SU-DHL-6 (cell line): ENCODE measurements around the gene TECPR2.

Source experiments
- H2AFZ ChIP-seq: fragments of 200-600 bp; sonication (generic); 2 replicates; pipeline ENCODE4 v1.6.1; 2014; ENCODE audit warnings: low read depth, mild to moderate bottlenecking, moderate library complexity, mixed read lengths, antibody characterized with exemption, low read length; ENCODE audit not compliant: severe bottlenecking
- H3F3A ChIP-seq: fragments of 200-600 bp; shearing (Covaris generic); 2 replicates; pipeline ENCODE4 v1.6.0; 2016; ENCODE audit warnings: antibody characterized with exemption, mild to moderate bottlenecking; ENCODE audit not compliant: insufficient read depth
- H3K27ac ChIP-seq: fragments of 200-600 bp; sonication (generic); 2 replicates; pipeline ENCODE4 v1.5.1; 2016; ENCODE audit warnings: low read depth, mild to moderate bottlenecking, low read length, moderate library complexity, mixed read lengths
- H3K27me3 ChIP-seq: fragments of 200-600 bp; sonication (generic), shearing (Covaris generic); 2 replicates; pipeline ENCODE4 v1.6.0; 2014; ENCODE audit warnings: mild to moderate bottlenecking, low read length
- H3K36me3 ChIP-seq: fragments of 200-600 bp; sonication (generic); 2 replicates; pipeline ENCODE4 v1.6.1; 2014; ENCODE audit warnings: mild to moderate bottlenecking, low read length, mixed read lengths
- H3K4me2 ChIP-seq: fragments of 300-600, 200-600 bp; shearing (Covaris generic), sonication (generic); 2 replicates; pipeline ENCODE4 v1.6.0; 2014; ENCODE audit warnings: low read length, low read depth, mild to moderate bottlenecking; ENCODE audit not compliant: poor library complexity, severe bottlenecking
- H3K4me3 ChIP-seq: fragments of 200-600 bp; sonication (generic); 2 replicates; pipeline ENCODE4 v1.5.1; 2014; ENCODE audit warnings: antibody characterized with exemption, low read length, mild to moderate bottlenecking, mixed read lengths; ENCODE audit not compliant: insufficient read depth, poor library complexity, severe bottlenecking
- H3K79me2 ChIP-seq: fragments of 200-600 bp; sonication (generic); 2 replicates; pipeline ENCODE4 v1.6.1; 2014; ENCODE audit warnings: mild to moderate bottlenecking, low read length, moderate library complexity; ENCODE audit not compliant: insufficient read depth
- H3K9ac ChIP-seq: fragments of 200-600 bp; sonication (generic); 2 replicates; pipeline ENCODE4 v1.7.0; 2014; ENCODE audit warnings: mild to moderate bottlenecking, low read length
- H3K9me2 ChIP-seq: fragments of 200-600 bp; sonication (generic); replicated peaks from 2 replicates; pipeline ENCODE4 v1.6.1; 2014; ENCODE audit warnings: low read length; ENCODE audit not compliant: insufficient read depth
- H3K9me3 ChIP-seq: fragments of 200-600 bp; sonication (generic); 2 replicates; pipeline ENCODE4 v1.6.1; 2014; ENCODE audit warnings: low read length, mixed read lengths; ENCODE audit not compliant: insufficient read depth
- H4K20me1 ChIP-seq: fragments of 200-600 bp; sonication (generic); 2 replicates; pipeline ENCODE4 v1.6.1; 2014; ENCODE audit warnings: low read depth, mild to moderate bottlenecking, antibody characterized with exemption, low read length, moderate library complexity, mixed read lengths
- EZH2phosphoT487 ChIP-seq: fragments of 200-600 bp; sonication (generic), shearing (Covaris generic); conservative IDR thresholded peaks from 2 replicates; pipeline ENCODE4 v1.6.1; 2018; ENCODE audit warnings: mild to moderate bottlenecking, antibody characterized with exemption, low read length, moderate library complexity, mixed read lengths
- TF ChIP-seq, protein P1 (sequence below): fragments of 200-600 bp; sonication (generic); IDR thresholded peaks from one replicate; pipeline ENCODE4 v1.5.1; 2017; ENCODE audit warnings: antibody characterized with exemption, mild to moderate bottlenecking, low read length, moderate library complexity; ENCODE audit not compliant: insufficient read depth, poor library complexity, severe bottlenecking

Gene TECPR2

DNA sequence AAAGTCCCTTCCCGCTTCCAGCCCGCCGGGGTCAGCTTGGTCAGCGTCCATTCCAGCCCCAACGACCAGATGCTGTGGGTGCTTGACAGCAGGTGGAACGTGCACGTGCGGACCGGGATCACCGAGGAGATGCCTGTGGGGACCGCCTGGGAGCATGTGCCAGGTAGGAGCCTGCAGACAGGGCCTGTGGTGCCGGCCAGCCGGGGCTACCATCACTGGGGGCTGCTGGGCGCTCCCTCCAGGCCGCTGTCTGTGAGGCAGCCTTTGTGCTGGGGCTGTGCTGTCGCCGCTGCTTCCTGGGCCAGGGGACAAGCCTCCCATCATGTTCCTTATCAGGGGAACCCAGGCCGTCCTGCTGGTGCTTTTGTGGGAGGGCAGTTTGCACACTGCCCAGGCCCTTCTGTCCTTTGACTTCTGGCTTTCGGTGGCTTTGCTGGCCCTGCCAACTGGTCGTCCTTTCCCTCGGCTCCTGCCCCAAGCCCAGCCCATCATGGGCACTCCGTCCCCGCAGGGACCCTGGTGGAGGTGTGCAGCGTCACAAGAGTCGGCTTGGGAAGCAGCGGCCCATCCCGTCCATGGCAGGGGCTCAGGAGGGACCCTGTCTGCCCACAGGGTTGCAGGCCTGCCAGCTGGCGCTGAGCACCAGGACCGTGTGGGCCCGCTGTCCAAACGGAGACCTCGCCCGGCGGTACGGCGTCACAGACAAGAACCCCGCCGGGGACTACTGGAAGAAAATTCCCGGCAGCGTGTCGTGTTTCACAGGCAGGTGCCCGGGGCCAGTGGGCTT is 134.4 kb downstream of the TECPR2 start:
- TF ChIP-seq, protein P1, sequence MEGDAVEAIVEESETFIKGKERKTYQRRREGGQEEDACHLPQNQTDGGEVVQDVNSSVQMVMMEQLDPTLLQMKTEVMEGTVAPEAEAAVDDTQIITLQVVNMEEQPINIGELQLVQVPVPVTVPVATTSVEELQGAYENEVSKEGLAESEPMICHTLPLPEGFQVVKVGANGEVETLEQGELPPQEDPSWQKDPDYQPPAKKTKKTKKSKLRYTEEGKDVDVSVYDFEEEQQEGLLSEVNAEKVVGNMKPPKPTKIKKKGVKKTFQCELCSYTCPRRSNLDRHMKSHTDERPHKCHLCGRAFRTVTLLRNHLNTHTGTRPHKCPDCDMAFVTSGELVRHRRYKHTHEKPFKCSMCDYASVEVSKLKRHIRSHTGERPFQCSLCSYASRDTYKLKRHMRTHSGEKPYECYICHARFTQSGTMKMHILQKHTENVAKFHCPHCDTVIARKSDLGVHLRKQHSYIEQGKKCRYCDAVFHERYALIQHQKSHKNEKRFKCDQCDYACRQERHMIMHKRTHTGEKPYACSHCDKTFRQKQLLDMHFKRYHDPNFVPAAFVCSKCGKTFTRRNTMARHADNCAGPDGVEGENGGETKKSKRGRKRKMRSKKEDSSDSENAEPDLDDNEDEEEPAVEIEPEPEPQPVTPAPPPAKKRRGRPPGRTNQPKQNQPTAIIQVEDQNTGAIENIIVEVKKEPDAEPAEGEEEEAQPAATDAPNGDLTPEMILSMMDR: no peak
- no peak for TF ChIP-seq EZH2phosphoT487
- Histone ChIP-seq H3K9ac (no peak overlapping the region), H2AFZ (no peak overlapping the region), H3K27ac (no peak overlapping the region), H3K9me3 (no peaks in the 10 kb centered on the region), H4K20me1 (no peaks in the 10 kb centered on the region), H3K4me3 (no peak overlapping the region), H3K27me3 (no peaks in the 10 kb centered on the region), H3K36me3 (no peaks in the 10 kb centered on the region), H3K9me2 (no peaks in the 10 kb centered on the region), H3K79me2 (no peaks in the 10 kb centered on the region), H3K4me2 (no peak overlapping the region), H3F3A (no peaks in the 10 kb centered on the region)

DNA sequence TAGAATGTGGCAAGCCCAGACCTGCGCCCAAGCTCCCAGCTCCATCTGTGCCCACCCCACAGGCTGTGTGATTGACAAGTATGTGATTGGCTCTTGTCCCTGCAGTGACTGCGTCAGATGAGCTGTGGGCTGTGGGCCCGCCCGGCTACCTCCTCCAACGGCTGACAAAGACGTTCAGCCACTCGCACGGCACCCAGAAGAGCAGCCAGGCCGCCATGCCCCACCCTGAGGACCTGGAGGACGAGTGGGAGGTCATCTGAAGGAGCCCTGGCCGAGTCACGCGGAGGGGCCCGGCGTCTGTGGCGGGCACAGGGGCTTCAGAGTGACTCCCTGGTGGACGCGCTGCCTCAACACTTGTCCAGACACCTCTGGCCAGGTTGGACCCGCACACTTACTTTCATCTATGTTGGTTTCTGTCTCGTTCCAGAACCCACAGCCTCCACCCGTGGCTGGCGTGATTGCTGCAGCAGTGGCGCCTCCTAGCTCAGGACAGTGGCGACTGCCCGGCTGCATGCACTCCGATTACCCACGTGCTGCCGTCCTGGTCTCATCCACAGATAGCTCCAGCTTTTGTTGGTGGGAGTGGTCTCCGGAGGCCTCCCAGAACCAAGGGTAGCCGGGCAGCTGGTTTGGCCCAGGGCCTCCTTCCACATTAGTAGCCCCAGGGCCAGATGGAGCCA is 135.4 kb downstream of the TECPR2 start:
- H4K20me1 ChIP-seq: no peaks in the 10 kb centered on the region
- no peak overlapping the region for H2AFZ ChIP-seq
- H3K9me2 ChIP-seq: no peaks in the 10 kb centered on the region
- no peaks in the 10 kb centered on the region for H3K36me3 ChIP-seq
- H3K4me2 ChIP-seq: no peak overlapping the region
- no peak overlapping the region for H3K4me3 ChIP-seq
- H3K27ac ChIP-seq: no peak overlapping the region
- H3K9me3 ChIP-seq: no peaks in the 10 kb centered on the region
- no peaks in the 10 kb centered on the region for H3F3A ChIP-seq
- H3K9ac ChIP-seq: no peak overlapping the region
- no peaks in the 10 kb centered on the region for H3K79me2 ChIP-seq
- H3K27me3 ChIP-seq: no peaks in the 10 kb centered on the region
- TF ChIP-seq, protein P1: no peak
- no peak for TF ChIP-seq EZH2phosphoT487

DNA sequence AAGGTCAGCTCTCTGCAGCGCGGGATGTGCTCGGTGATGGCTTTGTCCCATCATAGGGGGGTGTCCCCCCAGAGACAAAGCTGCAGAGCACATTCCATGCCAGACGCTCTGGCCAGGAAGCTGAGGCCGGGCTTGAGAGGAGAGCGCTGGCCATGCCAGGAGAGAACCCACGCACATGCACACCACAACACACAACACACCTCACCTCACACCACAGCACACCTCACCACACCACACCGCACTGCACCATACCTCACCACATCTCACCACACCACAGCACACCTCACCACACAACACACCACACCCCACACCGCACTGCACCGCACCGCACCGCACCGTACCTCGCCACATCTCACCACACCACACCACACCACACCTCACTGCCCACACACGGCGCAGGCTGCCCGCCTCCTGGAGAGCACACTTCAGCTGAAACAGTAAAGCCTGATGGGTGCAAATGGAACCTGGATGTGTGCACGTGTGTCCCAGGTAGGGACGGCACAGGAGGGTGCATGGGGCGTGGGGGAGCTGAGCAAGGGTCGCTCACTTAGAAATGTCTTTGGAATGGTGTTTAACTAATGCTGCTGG is 136.0 kb downstream of the TECPR2 start:
- no peak overlapping the region for H3K4me2 ChIP-seq
- H3K27me3 ChIP-seq: no peaks in the 10 kb centered on the region
- H3K36me3 ChIP-seq: no peaks in the 10 kb centered on the region
- no peaks in the 10 kb centered on the region for H4K20me1 ChIP-seq
- H3K27ac ChIP-seq: no peak overlapping the region
- TF ChIP-seq, protein P1: no peak
- no peak for TF ChIP-seq EZH2phosphoT487
- H3K4me3 ChIP-seq: no peak overlapping the region
- no peaks in the 10 kb centered on the region for H3F3A ChIP-seq
- H3K79me2 ChIP-seq: no peaks in the 10 kb centered on the region
- H3K9ac ChIP-seq: no peak overlapping the region
- no peaks in the 10 kb centered on the region for H3K9me2 ChIP-seq
- no peak overlapping the region for H2AFZ ChIP-seq
- H3K9me3 ChIP-seq: no peaks in the 10 kb centered on the region
